OCI-LY7 (cell line): Measurements from ENCODE around the gene CDH23. TPM values are rescaled to one million over a fixed set of nuclear protein-coding genes. Genes with fewer than 3 reads are reported as not detected.

Experiments used
- BruUV-seq: library from RNA; stranded (reverse); fragments of 400-500 nt; replicated peaks from 2 replicates; lab custom pipeline; 2021; lab: Mats Ljungman, UMichigan
- CTCF ChIA-PET: fragments of 300-600 bp; sonication (Branson Sonifier 250); formaldehyde crosslinking; loops from one replicate; lab custom pipeline; 2022; ENCODE audit warnings: antibody characterized with exemption; ENCODE audit not compliant: unreplicated experiment; lab: Charles Lee
- POLR2A ChIA-PET: fragments of 300-600 bp; sonication (Branson Sonifier 250); formaldehyde crosslinking; loops from one replicate; lab custom pipeline; 2022; ENCODE audit warnings: antibody characterized with exemption; lab: Charles Lee
- DNase-seq: peaks from one replicate; pipeline ENCODE4 v3.0.0-alpha.2; 2015; ENCODE audit warnings: low spot score
- H2AFZ ChIP-seq: fragments of 200-600 bp; sonication (generic), shearing (Covaris generic); 2 replicates; pipeline ENCODE4 v1.6.1; 2014; ENCODE audit warnings: mild to moderate bottlenecking, antibody characterized with exemption, low read length, moderate library complexity
- H3K27ac ChIP-seq: fragments of 200-600 bp; sonication (generic); 2 replicates; pipeline ENCODE4 v1.5.1; 2014; ENCODE audit warnings: mixed run types, low read depth, mild to moderate bottlenecking, moderate library complexity, low read length, inconsistent platforms; ENCODE audit not compliant: poor library complexity, severe bottlenecking
- H3K36me3 ChIP-seq: fragments of 200-600 bp; sonication (generic); 2 replicates; pipeline ENCODE4 v1.6.1; 2014; ENCODE audit warnings: mild to moderate bottlenecking, antibody characterized with exemption, low read length, moderate library complexity, mixed read lengths; ENCODE audit not compliant: insufficient read depth
- H3K4me1 ChIP-seq: fragments of 200-600 bp; sonication (generic); 2 replicates; pipeline ENCODE4 v1.5.1; 2014; ENCODE audit warnings: mild to moderate bottlenecking, low read length; ENCODE audit not compliant: insufficient read depth, poor library complexity, severe bottlenecking
- H3K4me2 ChIP-seq: fragments of 200-600 bp; sonication (generic); 2 replicates; pipeline ENCODE4 v1.6.1; 2014; ENCODE audit warnings: mild to moderate bottlenecking, low read length
- H3K4me3 ChIP-seq: fragments of 200-600 bp; sonication (generic); 2 replicates; pipeline ENCODE4 v1.5.1; 2014; ENCODE audit warnings: mild to moderate bottlenecking, low read depth, low read length; ENCODE audit not compliant: poor library complexity, severe bottlenecking
- H3K79me2 ChIP-seq: fragments of 200-600 bp; sonication (generic); 2 replicates; pipeline ENCODE4 v1.6.1; 2016; ENCODE audit warnings: low read depth, mild to moderate bottlenecking, low read length, moderate library complexity, mixed read lengths; ENCODE audit not compliant: insufficient read depth
- H3K9me2 ChIP-seq: fragments of 200-600 bp; sonication (generic); 2 replicates; pipeline ENCODE4 v1.6.1; 2016; ENCODE audit warnings: mild to moderate bottlenecking, low read length, mixed read lengths; ENCODE audit not compliant: insufficient read depth
- H3K9me3 ChIP-seq: fragments of 200-600 bp; sonication (generic); 2 replicates; pipeline ENCODE4 v1.6.1; 2014; ENCODE audit warnings: mild to moderate bottlenecking, mixed run types, low read length, mixed read lengths
- H4K20me1 ChIP-seq: fragments of 200-600 bp; sonication (generic); 2 replicates; pipeline ENCODE4 v1.6.1; 2014; ENCODE audit warnings: mild to moderate bottlenecking, antibody characterized with exemption, low read length, moderate library complexity, mixed read lengths; ENCODE audit not compliant: insufficient read depth
- EZH2phosphoT487 ChIP-seq: fragments of 200-600 bp; sonication (generic); IDR thresholded peaks from 2 replicates; pipeline ENCODE4 v1.6.1; 2018; ENCODE audit warnings: low read depth, borderline replicate concordance, mild to moderate bottlenecking, mixed run types, antibody characterized with exemption, low read length, moderate library complexity, mixed read lengths
- intact Hi-C: fragments of 100-400 bp; cut with micrococcal nuclease; formaldehyde crosslinking; loops from one replicate; pipeline ENCODE4 v1.10.0; 2022; ENCODE audit not compliant: unreplicated experiment
- total RNA-seq, 2 experiments: library from RNA; depleted of rRNA in 1 of 2; stranded (reverse); fragments of >200 nt in 1 of 2; shearing (Covaris generic) in 1 of 2; gene quantifications; 2 replicates each; pipeline ENCODE4 v1.2.3, GENCODE V29; 2014 to 2022
- TF ChIP-seq, protein P1 (sequence below): fragments of 200-600 bp; sonication (generic); conservative IDR thresholded peaks from 2 replicates; pipeline ENCODE4 v1.5.1; 2014; ENCODE audit warnings: mild to moderate bottlenecking, antibody characterized with exemption, low read length, moderate library complexity, mixed read lengths

The CDH23 gene
- total RNA-seq, 2 experiments from 2014 or later = 0.92 to 9.9 TPM

DNA sequence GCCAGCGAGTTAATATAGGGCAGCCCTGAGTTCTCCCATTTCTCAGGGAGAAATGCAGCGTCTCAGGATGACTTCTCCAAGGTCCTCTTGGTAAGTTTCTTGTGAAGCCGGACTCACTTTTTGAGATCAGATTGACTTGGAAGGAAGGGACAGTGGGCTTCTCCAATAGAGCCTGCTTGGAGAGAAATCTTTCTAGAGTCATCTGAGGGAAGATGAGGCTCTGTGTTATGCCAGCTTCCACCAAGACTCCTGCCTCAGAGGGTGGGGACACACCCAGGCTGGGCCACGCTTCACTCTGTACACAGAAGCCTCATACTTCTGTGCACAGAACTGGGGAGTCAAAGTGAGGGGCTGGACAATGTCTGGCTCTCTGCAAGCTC lies 317.3 kb downstream of the CDH23 start:
- no peak for DNase-seq
- peak overlapping the region; percentile 45 for H3K4me2 ChIP-seq
- no TSS peak for BruUV-seq
- no peaks in the 10 kb centered on the region for H4K20me1 ChIP-seq
- TF ChIP-seq, protein P1, sequence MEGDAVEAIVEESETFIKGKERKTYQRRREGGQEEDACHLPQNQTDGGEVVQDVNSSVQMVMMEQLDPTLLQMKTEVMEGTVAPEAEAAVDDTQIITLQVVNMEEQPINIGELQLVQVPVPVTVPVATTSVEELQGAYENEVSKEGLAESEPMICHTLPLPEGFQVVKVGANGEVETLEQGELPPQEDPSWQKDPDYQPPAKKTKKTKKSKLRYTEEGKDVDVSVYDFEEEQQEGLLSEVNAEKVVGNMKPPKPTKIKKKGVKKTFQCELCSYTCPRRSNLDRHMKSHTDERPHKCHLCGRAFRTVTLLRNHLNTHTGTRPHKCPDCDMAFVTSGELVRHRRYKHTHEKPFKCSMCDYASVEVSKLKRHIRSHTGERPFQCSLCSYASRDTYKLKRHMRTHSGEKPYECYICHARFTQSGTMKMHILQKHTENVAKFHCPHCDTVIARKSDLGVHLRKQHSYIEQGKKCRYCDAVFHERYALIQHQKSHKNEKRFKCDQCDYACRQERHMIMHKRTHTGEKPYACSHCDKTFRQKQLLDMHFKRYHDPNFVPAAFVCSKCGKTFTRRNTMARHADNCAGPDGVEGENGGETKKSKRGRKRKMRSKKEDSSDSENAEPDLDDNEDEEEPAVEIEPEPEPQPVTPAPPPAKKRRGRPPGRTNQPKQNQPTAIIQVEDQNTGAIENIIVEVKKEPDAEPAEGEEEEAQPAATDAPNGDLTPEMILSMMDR = no peak
- no peak for TF ChIP-seq EZH2phosphoT487
- H3K9me3 ChIP-seq = no peaks in the 10 kb centered on the region
- ChIA-PET CTCF (no interaction called here), POLR2A (interaction anchor here (1.3 kb wide), 1 partner anchor 72 kb away, joined by 4 read pairs; no protein-coding TSS in a partner anchor)
- H3K27ac ChIP-seq = no peak overlapping the region
- intact Hi-C loops = loop anchor here (5.0 kb wide), 1 partner anchor 58 kb away; the partner anchor contains the start of gene VSIR
- peaks cover 33% of the 10 kb centered on the region for H3K4me1 ChIP-seq
- no peak overlapping the region for H3K4me3 ChIP-seq
- H3K36me3 ChIP-seq = no peaks in the 10 kb centered on the region
- no peaks in the 10 kb centered on the region for H3K79me2 ChIP-seq
- peak overlapping the region; percentile 76 for H2AFZ ChIP-seq
- H3K9me2 ChIP-seq = no peaks in the 10 kb centered on the region

DNA sequence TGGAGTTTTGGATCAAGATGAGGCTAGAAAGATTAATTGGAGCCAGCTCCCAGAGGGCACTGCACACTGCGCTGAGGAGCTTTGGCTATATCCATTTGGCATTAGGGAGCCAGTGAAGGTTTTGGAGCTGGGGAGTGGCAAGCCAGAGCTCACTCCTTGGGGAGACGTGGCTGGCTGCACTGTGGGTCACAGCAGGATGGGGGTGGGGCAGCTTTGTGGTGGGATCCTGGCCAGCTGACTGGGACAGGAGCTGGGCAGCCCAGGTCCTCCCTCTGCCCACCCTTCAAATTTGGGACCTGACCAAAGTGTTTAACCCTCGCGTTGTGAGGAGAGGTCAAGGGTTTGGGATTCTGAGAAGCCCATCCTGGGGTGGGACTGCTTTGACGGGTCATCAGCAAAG lies 317.9 kb downstream of the CDH23 start:
- Histone ChIP-seq H3K4me3 (no peak overlapping the region), H3K36me3 (no peaks in the 10 kb centered on the region), H2AFZ (no peak overlapping the region), H3K9me2 (no peaks in the 10 kb centered on the region), H3K4me1 (peaks cover 33% of the 10 kb centered on the region), H3K27ac (no peak overlapping the region), H4K20me1 (no peaks in the 10 kb centered on the region), H3K4me2 (no peak overlapping the region), H3K9me3 (no peaks in the 10 kb centered on the region), H3K79me2 (no peaks in the 10 kb centered on the region)
- intact Hi-C loops = loop anchor here (5.0 kb wide), 1 partner anchor 58 kb away; the partner anchor contains the start of gene VSIR
- ChIA-PET CTCF (interaction anchor here (0.6 kb wide), 1 partner anchor 345 kb away, joined by 3 read pairs; no protein-coding TSS in a partner anchor), POLR2A (interaction anchor here (1.3 kb wide), 1 partner anchor 16 kb away, joined by 3 read pairs; no protein-coding TSS in a partner anchor)
- no TSS peak for BruUV-seq
- no peak for TF ChIP-seq EZH2phosphoT487
- TF ChIP-seq, protein P1 = no peak
- no peak for DNase-seq

- intact Hi-C loops = no loop called here
- no peak overlapping the region for H3K27ac ChIP-seq
- BruUV-seq = no TSS peak
- no peaks in the 10 kb centered on the region for H3K9me2 ChIP-seq
- no peaks in the 10 kb centered on the region for H3K9me3 ChIP-seq
- ChIA-PET CTCF (interaction anchor here (0.5 to 0.6 kb wide), 2 partner anchors 13 to 346 kb away, joined by 3 to 5 read pairs; no protein-coding TSS in a partner anchor), POLR2A (interaction anchor here (1.3 kb wide), 1 partner anchor 17 kb away, joined by 3 read pairs; no protein-coding TSS in a partner anchor)
- H3K36me3 ChIP-seq = no peaks in the 10 kb centered on the region
- H2AFZ ChIP-seq = no peak overlapping the region
- H3K4me3 ChIP-seq = no peak overlapping the region
- H4K20me1 ChIP-seq = no peaks in the 10 kb centered on the region
- H3K79me2 ChIP-seq = no peaks in the 10 kb centered on the region
- no peak overlapping the region for H3K4me2 ChIP-seq
- no peak for DNase-seq
- H3K4me1 ChIP-seq = peaks cover 33% of the 10 kb centered on the region
- no peak for TF ChIP-seq EZH2phosphoT487
- TF ChIP-seq, protein P1 = no peak
These were observed 318.3 kb downstream of the CDH23 start for GRCh38 chr10:71715026-71715425.
